Nucleus accumbens (tissue), 56 donors: ENCODE data around the gene THOC1.

Source experiments
- DNase-seq, 56 donors: peaks; one replicate each; lab custom pipeline; 2025; lab: John Stamatoyannopoulos, UW

Gene THOC1

DNA sequence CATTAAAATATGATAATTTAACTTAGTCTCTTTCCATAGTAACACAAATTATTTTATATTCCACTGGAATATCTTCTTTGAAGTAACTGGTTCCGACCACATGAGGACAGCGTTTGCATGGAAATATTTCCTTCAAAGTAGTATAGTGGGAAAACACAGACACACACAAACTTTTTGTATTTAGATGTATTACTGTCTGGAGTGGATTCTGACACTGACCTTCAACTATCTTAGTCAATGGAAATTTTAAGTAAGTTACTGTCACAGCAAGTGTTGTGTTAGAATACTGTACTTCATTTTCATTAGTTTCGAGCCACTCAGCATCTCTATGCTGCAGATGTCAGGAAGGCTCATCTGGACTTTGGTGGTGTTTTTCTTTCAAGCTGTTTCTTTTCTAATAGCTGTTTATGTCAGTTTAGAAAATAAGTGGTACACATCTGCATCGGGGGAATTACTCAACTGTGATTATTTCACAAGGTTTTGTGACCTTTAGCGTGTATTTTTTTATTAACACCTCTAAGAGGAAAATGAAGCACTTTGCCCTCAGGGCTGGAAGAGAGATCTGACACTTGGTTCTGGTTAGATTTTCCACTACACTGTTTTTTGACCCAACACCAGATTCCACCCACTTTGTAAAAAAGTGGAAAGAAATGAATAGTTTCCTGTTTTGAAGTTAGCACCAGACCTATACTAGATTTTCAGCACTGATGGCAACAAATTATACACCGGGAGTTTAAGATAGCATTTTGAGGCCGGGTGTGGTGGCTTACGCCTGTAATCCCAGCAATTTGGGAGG lies 18.9 kb upstream of the THOC1 start:
- DNase-seq: peak in 2 of 56 donors; percentile 4 to 15

DNA sequence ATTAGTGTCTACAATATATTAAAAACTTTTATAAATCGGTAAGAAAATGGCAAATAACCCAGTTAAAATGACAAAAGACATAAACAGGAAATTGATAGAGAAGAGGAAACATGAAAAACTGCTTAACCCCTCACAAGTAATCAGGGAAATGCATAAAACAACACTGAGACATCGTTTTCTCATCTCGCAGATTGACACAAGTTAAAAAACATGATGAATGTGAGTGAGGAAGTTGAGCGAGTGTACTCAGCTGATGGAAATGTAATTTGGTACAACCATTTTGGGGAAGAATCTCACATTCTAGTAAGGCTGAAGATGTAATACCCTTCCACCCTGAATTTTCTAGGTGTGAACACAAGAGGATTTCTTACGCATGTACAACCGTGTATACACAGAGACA lies 18.0 kb upstream of the THOC1 start:
- DNase-seq: no peak

DNA sequence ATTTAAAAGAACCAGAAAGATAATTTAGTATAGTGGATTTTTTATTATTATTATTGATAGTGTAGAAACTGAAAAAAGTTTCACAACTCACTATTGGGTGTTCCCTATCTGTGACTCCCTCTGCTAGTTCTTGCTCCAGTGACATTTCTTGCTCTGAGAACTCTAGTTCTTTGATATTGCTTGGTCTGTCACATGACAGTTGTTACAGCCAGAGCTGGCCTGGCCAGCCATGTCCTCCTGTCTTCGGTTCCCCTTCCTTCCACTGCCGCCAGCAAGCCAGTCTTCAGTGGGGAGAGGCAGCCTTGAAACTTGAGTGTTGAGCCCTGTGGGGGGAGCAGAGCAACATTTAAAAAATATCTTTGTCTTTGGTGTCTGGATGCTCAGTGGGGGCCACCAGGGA lies 7.6 kb upstream of the THOC1 start:
- DNase-seq: peak in 4 of 56 donors; percentile 4 to 8 (median 6)

DNA sequence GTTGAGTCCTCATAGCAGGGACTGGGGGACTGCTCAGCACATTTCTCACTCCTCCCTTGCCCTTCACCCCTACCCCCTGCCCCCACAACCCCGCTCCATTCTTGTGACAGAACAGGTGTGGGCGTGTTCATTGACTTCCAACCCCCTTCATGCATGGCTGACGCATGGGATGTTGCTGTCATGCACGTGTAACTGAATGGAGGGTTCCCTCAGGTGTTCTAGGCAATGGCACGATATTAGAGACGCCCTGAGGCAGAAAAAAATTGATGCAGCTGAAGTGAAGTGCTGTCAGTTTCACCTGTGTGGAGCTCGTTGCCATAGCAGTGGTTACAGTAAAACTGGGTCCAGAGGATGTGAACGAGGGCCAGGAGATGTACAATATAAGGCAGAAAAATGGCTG lies 6.5 kb upstream of the THOC1 start:
- peak in 10 of 56 donors; percentile 4 to 41 (median 9) for DNase-seq

DNA sequence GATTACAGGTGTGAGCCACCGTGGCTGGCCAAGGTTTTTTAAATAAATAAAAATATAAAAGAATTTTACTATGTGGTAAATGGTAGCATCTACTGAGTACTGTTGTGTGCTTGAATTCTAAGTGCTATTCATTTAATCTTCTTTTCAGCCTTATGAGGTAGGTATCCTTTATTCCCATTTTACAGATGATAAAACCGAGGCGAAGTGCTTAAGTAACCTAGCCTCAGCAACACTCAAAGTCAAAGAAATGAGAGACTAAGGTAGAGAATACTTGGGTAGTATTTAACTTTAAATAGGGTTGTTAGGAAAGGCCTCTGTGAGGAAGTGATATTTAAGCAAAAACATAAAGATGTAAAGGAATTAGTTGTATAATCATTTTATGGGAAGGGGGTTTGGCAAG lies 5.7 kb upstream of the THOC1 start:
- no peak for DNase-seq

DNA sequence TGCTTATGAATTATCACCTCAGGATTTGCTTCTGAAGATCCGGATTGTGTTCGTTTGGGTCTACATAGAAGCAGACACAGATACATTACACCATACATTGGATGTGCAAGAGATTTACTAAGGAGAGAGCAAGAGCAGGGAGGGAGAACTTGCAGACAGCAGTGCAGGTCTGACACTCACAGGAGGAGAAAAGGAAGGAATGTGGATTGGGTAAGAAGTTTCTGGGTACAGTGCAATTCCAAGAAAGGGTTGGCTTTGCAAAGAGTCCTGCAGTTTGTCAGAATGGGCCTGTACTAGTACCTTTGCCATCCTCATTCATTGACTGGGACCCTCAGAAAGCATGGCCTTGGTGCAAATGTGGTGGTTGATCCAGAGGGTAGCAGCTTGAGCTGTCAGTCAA lies 4.8 kb upstream of the THOC1 start:
- DNase-seq: no peak

DNA sequence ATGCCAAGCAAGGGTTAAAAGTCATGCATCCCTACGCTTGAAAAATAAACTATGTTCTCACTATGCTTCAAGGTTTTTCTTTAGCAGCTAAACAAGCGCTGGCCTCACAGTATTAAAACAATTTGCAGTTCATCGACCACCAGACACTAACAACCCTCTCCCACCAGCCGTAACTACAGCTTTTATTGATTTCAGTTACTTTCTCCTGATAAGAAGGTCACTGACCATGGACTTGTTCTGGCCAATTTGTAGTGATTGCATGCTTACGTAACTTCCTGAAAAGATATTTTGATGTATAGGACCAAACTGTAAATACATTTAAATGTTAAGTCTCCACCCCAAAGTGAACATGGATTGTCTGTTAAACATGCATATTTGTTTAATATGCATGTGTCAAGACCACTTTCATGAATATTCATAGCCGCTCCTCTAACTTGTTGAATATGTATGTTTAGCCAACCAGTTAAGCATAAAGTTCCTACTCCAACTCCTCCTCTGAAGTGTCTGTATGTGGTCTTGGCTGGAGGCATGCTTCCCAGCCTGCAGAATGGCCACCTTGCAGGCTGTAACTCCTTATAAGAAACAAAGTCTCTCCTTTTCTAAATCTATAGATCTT lies 1.7 kb upstream of the THOC1 start:
- no peak for DNase-seq

DNA sequence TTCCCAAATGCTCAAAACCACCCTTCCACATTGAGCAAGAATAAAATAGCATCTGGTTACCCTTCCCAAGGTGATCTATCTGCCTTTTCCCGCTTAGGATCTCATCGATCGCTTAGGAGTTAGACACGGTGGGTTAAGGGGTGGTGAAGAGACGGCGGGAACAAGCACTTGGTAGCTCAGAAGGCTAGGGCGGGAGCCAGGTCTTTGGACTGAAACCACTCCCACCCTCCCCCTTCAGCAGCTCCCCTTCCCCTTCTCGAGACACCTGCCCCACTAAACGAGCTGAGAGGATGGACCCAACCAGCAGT lies 513 bp downstream of the THOC1 start:
- peak in 3 of 56 donors; percentile 31 to 51 (median 39) for DNase-seq

DNA sequence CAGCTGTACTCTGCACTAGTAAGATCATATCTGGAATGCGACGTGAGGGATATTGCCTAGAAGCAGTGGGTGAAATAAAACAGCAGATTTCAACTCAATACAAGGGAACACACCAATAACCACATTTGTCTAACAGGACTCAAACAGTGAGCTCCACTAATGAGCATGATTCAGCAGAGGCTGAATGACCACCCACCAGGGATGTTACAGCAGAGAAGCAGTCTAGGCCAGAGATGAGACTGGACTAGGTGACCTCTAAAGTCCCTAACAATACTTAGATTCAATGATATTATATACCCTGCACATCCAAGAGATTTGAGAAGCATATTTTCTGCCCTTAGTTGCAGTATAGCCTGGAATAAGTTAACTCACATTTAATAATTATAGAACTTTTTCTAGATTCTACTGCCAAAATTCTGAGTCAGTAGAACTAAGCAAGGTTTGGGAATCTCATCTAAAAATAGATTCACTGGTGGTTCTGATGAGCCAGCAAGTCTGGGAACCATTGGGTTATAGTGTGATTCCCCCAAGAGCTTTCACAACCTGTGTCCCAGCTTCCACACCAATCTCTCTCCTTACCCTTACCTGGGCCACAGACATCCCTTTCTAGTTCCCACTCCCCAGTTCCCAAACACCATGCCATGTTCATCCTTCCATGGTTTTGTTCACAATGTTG lies 6.3 kb downstream of the THOC1 start:
- DNase-seq: no peak

DNA sequence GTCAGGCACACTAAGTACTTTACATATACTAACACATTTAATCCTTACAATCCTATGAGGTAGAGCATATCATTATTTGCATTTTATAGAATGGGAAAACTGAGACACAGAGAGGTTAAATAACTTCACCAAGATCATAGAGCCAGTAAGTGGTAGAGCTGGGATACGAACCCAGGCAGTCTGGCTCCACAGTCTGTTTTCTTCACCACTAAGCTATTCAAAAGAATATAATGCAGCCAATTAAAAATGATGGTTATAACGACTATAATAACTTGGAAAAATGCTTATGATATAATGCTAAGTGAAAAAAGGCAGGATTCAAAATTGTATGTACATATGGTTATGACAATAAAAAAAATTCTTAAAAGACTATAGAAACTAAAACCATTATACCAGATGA lies 7.3 kb downstream of the THOC1 start:
- no peak for DNase-seq

DNA sequence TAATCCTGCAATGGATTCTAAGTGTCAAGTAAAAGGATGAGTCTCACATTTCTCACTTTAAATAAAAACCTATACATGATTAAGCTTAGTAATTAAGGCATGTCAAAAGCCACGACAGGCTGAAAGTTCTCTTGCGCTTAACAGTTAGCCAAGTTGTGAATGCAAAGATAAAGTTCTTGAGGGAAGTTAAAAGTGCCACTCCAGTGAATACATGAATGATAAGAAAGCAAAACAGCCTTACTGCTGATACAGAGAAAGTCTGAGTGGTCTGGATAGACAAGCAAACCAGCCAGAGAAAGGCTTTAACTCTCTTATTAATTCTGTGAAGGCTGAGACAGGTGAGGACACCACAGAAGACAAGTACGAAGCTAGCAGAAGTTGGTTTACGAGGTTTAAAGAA lies 12.7 kb downstream of the THOC1 start:
- DNase-seq: no peak

DNA sequence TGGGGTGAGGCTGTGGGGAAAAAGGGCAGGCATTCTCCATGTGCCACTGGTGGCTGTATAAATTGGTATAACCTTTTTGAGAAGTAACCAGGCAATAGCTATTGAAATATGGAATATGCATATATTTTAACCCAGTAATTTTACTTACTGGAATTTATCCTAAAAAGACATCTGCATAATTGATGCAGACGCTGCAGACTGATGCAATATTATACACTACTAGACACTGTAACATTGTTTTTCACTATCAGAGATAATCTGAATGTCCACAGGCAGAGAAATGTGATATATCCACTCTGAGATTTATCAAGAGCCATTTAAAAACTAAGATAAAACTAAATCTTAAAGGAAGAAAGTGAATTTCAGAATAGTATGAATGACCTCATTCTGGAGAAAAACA lies 14.7 kb downstream of the THOC1 start:
- DNase-seq: no peak

DNA sequence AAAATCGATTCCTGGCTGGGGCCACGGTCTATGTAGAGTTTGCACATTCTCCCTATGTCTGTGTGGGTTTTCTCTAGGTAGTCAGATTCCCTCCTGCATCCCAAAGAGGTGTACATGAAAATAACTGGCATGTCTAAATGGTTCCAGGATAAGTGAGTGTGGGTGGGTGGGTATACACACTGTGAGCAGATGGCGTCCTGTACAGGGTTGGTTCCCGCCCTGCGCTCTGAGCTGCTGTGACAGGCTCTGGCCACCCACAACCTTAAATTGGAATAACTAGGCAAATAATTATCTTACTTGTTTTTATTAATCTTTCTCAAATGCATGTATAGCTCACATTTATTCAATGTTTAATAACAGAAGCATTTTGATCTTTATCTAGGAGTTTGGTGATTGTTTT lies 16.3 kb downstream of the THOC1 start:
- DNase-seq: peak in 2 of 56 donors; percentile 6 to 17

DNA sequence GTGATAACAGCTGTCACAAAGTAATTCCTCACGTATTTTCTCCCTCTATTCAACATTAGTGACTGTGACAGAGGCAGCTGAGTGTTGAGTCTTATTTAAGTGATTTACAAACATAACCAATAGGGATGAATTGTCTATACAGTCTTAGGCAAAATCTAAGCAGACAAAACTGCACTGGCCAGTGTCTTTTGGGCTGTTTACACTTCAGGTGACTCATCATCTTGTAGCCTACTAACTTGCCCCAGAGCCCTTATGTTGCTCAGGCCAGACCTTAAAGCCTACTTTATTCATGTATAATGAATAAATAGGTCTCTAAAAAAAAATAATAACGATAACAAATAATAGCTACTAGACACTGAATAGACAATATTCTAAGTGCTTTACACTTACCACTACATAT lies 17.2 kb downstream of the THOC1 start:
- DNase-seq: no peak

DNA sequence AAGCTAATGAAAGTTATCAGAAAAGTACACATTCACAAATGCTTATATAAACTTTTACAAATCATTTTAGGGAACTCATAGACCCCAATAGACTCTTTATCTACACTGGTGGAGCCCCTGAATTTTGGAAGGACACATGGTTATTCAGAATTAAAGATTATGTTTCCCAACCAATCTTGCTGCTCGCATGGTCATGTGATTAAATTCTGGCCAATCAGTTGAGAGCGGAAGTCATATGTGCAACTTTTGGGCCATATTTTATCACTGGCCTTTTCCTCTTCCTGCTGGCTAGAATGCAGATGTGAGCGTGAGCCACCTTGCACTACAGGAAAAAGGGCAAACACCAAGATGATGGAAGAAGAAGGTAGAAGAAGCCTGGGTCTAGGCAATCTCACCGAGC lies 19.8 kb downstream of the THOC1 start:
- DNase-seq: no peak

DNA sequence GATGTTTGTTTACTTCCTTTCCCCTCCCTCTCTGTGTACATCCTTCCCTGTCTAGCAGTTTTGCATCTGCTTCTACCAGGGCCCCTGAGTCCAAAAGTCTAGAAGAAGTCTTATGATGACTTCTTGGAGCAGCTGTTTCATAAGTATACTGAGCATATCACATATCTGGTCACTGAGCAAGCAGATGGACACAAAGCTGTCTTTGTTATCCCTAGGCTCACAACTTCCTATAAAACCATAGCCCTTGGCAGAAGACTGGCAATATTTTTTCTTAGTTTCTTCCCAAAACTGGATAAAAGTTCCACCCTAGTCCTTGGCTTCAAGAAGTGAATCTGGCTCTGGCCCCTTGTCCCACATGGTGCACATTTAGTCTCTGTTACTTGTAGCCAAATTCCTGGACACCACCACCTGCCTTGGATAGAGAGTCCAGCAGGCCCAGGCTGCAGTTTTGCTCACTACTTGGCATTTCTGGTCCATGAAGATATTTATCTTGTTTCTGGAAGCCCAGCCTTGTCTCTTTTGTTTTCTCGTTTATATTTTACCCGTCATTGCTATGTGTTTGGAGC lies 22.5 kb downstream of the THOC1 start:
- DNase-seq: no peak

DNA sequence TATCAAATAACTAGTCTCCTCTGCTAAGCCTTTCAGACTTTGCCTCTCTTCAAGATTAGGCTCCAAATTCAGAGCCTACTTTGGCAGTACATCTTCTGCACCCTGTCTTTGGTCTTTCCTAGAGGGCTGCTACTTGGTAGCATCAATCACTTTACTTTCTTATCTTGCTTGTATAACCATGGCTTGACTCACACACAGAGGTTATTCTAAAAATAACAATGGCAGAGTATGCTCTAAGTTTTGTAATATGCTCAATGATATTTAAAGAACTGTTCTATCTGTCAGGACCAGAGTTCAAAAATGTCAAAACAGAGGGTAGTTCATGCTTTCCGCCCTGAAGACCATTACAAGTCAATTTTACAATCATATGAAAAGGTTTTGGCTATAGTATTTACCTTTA lies 27.7 kb downstream of the THOC1 start:
- no peak for DNase-seq

DNA sequence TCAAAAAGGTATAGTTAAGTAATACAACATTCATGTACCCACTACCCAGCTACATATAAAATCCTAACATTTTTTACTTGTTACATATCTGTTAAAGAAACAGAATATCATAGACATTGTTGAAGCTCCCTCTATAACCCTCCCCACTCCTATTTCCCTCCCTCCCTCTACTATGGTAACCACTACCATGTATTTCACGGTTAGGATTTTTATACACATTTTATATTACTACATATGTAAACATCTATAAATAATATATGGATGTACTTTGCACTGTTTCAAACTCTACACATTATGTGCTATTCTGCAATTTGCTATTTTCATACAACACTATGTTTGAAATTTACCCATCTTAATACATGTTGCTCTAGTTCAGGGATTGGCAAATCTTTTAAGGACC lies 36.3 kb downstream of the THOC1 start:
- no peak for DNase-seq

DNA sequence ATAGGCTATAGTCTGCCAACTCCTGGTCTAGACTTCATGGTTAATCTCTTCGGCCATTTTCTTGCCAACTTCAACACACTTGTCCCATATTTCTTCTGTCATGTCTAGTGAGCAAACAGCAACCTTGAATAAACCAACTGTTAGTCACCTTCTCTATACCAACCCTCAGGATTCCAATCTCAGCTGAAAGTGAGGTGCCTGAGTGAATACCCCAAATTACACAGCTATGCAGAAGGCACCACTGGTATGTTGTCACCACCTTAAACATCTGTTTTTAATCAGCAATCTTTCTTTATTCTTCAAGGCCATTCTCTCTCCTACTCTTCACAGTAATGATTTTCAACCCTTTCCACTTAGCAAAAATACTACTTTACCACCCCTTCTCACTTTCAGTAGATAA lies 39.3 kb downstream of the THOC1 start:
- DNase-seq: no peak

DNA sequence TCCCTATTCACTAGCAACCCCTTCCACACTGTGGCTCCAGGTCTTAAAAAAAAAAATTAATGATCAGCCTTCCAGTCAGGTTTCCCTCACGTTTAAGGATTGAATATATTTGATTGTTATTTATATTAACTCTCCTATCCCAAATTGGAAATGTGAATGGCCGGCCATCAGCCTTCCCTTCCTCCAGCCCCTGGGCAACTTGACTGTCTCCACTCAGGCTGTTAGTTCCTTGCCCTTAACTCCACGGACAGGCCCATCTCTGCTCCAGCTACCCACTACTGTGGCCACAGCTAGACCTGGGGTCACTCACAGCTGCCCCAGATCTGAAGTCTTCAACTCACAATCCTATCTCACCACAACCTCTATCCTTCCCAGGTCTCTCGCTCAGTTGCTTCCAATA lies 39.9 kb downstream of the THOC1 start:
- DNase-seq: no peak

DNA sequence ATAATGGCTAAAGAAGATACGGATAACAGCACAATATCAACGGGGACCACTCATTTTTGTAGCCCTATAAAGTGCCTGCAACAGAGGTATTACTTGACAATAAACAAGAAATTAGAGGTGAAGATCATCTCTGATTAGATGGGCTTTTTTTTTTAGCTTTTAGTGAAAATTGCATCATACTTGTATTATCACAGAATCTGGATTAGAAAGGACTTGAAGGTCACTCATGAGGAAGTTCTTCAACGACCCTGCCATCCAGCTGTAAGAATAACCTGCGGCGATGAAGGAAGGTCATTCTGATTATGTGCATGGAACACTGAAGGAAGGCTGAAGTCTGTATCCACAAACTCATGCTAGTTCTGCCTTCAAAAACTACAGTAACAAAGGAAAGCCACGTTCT lies 40.5 kb downstream of the THOC1 start:
- DNase-seq: no peak

DNA sequence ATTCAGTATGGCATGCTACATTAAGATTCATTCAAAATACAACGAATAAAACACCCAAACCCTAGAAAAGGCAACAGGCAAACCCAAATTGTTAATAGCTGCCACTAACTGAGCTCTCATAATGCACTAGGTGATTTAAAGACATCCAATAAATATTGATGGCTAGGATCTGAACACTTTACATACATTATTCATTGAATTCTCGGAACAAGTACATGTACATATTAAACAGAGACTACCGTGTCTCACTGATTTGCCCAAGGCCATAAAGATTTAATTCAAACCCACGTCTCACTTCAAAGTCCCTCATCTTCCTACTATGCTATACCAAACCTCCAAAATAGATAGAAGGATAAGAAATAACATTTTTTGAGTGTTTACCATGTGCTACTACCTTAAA lies 42.1 kb downstream of the THOC1 start:
- no peak for DNase-seq
